Lower leg skin (tissue), 4 donors: ENCODE results near the gene LRRC63. TPM values are rescaled to one million over a fixed set of nuclear protein-coding genes. Genes with fewer than 3 reads are reported as not detected.

Experiments
- DNase-seq, 2 donors: peaks; one replicate each; pipeline ENCODE4 v3.0.0-alpha.2; 2019; ENCODE audit warnings: low spot score in 2 of 2
- H3K4me3 ChIP-seq: fragments of 200-600 bp; sonication (generic); 2 replicates; pipeline ENCODE4 v1.5.1; 2017; ENCODE audit warnings: mild to moderate bottlenecking, low read depth; ENCODE audit not compliant: poor library complexity, severe bottlenecking
- POLR2A ChIP-seq, 2 donors: fragments of 450-650 bp; IDR thresholded peaks; one replicate each; pipeline ENCODE4 v1.6.1; 2016 to 2017; ENCODE audit warnings: antibody characterized with exemption in 2 of 2, mild to moderate bottlenecking in 1 of 2, moderate library complexity in 1 of 2
- WGBS, 2 donors: methylation state at CpG; one replicate each; pipeline ENCODE4 v1.1.5; 2018; 5-methylcytosine and 5-hydroxymethylcytosine counted together
- intact Hi-C: fragments of 100-400 bp; cut with DNase I; formaldehyde crosslinking; loops from one replicate; pipeline ENCODE4 v1.15.0; 2023; ENCODE audit warnings: low total_unique reads
- total RNA-seq, 4 donors: library from RNA; depleted of rRNA; stranded (reverse); fragments of >200 nt; gene quantifications; one replicate each; pipeline ENCODE4 v1.1.0, GENCODE V29; 2016
- TF ChIP-seq, protein P1 (sequence below), 3 donors: fragments of 450-650 bp; IDR thresholded peaks; one replicate each; pipeline ENCODE4 v1.5.1; 2016; ENCODE audit warnings: antibody characterized with exemption in 3 of 3, mild to moderate bottlenecking in 3 of 3, moderate library complexity in 2 of 3

Gene LRRC63
- total RNA-seq, 4 donors from 2014 or later: not detected

DNA sequence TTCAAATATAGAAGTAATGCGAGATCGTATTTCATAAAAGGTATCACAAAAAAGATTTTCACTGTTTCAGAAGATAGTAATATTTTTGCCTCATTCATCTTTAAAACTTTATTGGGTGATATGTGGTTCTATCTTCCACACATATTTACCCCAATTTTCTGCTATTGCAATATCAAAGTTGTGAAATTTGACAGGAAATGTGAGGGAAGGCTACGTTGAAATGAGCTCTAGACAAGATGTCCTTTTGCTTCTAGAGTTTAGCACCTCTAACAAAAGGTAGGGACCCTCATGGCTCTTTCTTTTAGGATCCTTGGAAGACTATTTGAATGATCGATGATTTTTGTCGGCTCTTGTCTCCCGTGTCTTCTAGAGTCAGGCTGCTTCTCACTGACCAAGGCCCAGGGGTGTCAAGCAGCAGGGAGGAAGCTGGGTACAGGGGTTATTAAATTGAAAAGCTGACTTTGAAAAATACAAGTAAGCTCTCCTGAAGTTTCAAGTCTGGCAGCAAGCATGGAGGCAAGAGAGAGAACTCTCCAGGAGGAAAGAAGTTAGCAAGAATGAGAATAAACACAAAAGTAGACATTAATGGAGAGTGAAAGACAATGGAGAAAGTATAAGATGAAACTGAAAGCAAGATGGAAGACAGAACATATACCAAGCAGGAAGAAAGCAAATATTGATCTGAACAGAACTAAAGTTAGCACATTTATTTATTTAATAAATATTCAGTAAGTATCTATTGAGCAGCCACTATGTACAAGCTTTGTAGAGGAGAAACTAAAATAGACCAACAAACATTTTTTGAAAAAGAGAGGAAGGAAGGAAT, 101.9 kb downstream of the LRRC63 start:
- TF ChIP-seq POLR2A (IDR thresholded peaks at IDR 0.05): no peak
- TF ChIP-seq, protein P1, sequence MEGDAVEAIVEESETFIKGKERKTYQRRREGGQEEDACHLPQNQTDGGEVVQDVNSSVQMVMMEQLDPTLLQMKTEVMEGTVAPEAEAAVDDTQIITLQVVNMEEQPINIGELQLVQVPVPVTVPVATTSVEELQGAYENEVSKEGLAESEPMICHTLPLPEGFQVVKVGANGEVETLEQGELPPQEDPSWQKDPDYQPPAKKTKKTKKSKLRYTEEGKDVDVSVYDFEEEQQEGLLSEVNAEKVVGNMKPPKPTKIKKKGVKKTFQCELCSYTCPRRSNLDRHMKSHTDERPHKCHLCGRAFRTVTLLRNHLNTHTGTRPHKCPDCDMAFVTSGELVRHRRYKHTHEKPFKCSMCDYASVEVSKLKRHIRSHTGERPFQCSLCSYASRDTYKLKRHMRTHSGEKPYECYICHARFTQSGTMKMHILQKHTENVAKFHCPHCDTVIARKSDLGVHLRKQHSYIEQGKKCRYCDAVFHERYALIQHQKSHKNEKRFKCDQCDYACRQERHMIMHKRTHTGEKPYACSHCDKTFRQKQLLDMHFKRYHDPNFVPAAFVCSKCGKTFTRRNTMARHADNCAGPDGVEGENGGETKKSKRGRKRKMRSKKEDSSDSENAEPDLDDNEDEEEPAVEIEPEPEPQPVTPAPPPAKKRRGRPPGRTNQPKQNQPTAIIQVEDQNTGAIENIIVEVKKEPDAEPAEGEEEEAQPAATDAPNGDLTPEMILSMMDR (IDR thresholded peaks at IDR 0.05): no peak
- DNase-seq: no peak
- H3K4me3 ChIP-seq: no peak overlapping the region
- 84 to 93% methylated on average over 6 of the region's 6 CpGs for WGBS, 2 donors
- intact Hi-C loops: no loop called here

DNA sequence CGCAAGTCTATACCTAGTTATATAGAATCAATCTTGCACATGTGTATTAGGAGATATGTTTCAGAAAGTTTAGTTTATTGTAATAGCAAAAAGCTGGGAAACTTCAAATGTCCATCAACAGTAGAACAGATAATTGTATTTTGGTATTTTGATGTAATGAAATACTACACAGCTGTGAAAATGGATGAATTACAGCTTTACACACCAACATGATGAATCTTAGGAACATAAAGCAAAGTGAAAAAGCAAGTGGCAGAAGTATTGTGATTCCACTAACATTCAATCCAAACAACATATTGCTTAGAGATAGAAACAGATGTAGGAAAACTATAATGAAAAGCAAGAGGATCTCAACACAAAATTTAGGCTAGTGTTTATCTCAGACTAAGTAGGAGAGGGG, 102.9 kb downstream of the LRRC63 start:
- no peak for TF ChIP-seq POLR2A (IDR thresholded peaks at IDR 0.05)
- TF ChIP-seq, protein P1 (IDR thresholded peaks at IDR 0.05): no peak
- DNase-seq: no peak
- no peak overlapping the region for H3K4me3 ChIP-seq
- 98 to 100% methylated on average over 1 of the region's 1 CpG for WGBS, 2 donors
- intact Hi-C loops: no loop called here

DNA sequence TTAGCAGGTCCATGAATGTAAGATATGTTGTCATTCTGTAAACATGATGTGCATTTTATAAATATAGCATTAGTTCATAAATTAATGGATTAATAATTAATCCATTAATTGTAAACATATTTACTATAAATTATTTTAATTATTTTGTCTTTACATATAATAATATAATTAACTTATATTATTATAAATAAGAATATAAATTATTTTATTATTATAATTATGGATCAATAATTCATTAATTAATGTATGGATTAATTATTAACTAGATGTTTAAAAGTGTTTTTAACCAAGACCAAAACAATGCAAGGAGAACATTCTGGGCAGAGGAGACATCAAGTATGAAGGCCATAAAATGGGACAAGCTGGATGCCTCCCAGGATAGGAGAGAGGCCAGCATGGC, 103.3 kb downstream of the LRRC63 start:
- no peak for DNase-seq
- no peak for TF ChIP-seq POLR2A (IDR thresholded peaks at IDR 0.05)
- TF ChIP-seq, protein P1 (IDR thresholded peaks at IDR 0.05): no peak
- no peak overlapping the region for H3K4me3 ChIP-seq
- intact Hi-C loops: no loop called here

DNA sequence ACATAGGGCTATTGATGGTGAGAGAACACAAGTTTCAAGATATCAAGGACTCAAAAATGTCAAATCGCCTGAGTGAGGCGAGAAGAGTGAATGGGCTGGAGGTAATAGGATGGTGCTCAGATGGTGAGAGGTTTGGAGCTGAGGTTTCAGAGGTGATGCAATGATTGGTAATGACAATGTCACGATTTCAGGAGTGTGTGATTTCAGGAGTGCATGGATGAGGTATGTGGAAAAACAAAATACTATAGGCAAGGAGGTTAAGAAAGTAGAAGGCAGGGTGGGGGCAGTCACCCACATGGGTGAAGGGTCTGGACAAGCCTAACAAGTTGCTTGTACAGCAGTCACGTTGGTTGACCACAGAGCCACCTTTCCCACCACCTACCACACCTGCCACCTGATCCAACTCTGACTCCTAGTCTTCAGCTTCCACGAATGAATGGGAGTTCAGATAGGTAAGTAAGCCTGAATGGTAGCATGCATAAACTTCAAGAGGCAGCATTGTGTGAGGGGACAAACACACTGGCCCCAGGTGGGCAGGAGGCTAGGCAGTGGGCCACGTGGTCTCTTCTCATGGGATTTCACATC, 103.9 kb downstream of the LRRC63 start:
- WGBS, 2 donors: 87 to 91% methylated on average over 6 of the region's 6 CpGs
- H3K4me3 ChIP-seq: no peak overlapping the region
- no peak for DNase-seq
- intact Hi-C loops: no loop called here
- TF ChIP-seq, protein P1 (IDR thresholded peaks at IDR 0.05): no peak
- TF ChIP-seq POLR2A (IDR thresholded peaks at IDR 0.05): no peak

DNA sequence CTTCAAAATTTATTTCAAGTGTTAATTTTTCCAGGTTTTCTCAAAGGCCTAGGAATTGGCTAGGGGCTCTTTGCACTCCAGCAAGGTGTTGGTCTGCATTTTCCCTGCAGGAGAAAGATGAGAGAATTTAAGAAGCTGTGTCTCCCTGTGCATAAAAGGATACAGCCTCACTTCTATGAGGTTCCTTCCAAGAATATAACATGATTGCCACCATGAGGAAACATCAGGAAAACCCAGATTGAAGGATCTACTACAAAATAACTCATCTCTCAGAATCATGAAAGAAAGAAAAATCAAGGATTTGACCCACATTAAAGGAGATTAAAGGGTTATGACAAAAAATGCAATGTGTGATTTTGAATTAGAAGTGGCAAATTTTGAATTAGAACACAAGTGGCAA, 105.4 kb downstream of the LRRC63 start:
- H3K4me3 ChIP-seq: no peak overlapping the region
- intact Hi-C loops: no loop called here
- TF ChIP-seq POLR2A (IDR thresholded peaks at IDR 0.05): no peak
- TF ChIP-seq, protein P1 (IDR thresholded peaks at IDR 0.05): no peak
- no peak for DNase-seq
